HG02798 (cell line): Measurements from ENCODE around the gene HINT1.
A peak's percentile ranks its signal among the peaks of the same experiment; 100 is the strongest.
"Not testable (repeated sequence)": the region's sequence is repeated elsewhere in the genome, so short reads cannot be mapped to it uniquely, and the experiment has no call there.

ENCODE experiments used
- ATAC-seq: cut with Tn5 transposase; IDR thresholded peaks from one replicate; pipeline ENCODE4 v1.9.1; 2021; ENCODE audit warnings: mild to moderate bottlenecking; ENCODE audit not compliant: unreplicated experiment, poor library complexity

Gene HINT1

DNA sequence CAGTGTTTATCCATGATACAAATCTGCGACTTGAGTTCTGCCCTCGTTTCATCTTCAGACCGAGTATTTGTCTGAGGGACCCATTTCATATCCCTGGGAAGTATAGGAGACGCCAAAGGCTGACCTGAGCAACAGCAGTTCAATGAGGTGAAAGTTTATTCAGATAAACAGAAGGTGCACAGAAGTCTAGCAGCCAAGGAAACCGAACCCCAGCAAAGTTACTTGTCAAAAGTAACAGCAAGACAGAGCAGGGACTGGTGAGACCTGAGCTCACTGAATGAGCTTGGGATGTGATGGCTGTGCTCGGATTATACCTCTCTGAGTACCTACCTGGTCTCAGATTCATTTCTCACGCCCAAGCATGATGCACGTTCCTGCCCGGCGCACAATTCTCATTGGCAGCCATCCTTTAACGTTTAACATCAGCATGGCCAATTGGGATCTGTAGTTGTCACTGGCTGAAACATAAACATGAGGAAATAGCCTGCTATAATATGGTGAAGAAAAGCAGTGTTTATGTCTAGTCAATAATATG, 6.3 kb upstream of the HINT1 start:
- ATAC-seq: no peak

DNA sequence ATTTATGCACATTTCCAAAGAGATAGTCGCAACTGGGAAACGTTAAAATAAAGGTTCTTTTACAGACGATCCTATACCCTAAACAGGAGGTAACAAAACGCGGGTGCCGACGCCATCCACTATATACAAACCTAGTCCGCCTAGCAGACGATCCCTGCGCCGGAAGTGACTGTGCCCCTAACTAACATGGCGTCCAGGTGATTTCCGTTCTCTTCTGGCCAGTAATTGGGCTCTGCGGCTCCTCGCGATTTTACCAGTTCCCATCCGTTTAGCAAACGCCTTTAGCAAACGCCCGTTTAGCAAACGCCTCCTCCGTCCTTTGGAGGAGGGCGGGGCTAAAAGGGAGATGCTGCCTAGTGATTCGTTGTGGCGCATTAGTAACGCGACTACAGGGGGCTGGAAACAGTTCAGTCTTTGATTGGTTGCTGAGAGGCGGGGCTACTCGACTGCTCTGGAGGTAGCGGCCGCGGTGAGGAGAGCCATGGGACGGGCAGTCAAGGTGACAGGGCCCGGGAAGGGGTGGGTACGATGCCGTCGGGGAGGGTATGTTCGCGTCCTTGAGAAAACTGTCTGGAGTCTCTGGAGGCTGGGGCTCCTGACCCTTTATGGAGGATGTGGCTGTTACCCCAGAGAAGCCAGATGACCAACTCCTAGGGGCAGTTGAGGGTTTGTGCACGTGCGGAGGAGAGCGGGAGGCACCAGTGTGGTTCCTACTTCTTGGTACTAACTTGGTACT, 5.7 kb upstream of the HINT1 start, which contains the start of gene LYRM7:
Gene LYRM7, plus strand, starts transcription at position 405 of the 736 bp plus-strand sequence. Its CDS starts 77 bp downstream, at position 482.
- peak; percentile 98 for ATAC-seq

DNA sequence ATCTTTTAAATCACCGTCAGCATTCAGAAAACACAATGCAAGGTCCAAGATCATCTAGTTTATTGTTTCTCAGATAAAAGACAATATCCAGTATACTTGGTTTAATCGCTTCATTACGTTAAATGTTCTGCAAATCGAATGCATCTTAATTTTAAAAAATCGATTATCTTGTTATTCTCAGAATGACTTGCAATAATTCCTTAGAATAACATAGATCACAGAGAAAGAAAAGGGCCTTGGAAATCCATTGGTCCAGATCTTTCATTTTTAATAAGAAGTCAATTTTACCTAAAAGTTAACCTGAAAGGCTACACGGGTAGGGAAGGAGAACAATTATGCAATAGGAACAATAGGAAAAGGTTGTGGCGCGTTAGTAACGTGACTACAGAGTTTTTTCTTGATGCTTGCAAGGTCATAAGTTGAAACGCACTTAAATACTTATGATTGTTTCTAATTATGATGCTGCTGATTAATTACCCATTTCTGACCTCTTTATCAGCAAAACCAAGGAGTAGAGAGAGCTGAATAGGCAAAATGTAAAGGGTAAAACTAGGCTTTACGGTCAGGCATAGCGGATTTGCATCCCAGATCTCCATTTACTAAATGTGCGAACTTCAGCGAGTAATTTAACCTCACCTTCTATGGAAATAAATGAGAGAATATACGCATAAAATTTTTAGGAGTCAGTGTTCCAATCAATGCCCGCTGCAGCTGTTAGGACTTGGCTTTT, 4.9 kb upstream of the HINT1 start:
- ATAC-seq: no peak

DNA sequence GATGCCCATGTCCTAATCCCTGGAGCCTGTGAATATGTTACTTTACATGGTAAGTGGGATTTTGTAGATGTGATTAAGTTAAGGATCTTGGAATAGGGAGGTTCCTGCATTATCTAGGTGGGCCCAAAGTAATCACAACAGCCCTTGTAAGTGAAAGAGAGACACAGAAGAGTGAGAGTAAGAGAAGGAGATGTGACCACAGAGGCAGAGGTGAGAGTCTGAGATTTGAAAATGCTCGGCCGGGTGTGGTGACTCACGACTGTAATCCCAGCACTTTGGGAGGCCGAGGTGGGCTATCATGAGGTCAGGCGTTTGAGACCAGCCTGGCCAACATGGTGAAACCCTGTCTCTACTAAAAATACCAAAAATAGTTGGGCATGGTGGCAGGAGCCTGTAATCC, 2.6 kb upstream of the HINT1 start:
- no peak for ATAC-seq

DNA sequence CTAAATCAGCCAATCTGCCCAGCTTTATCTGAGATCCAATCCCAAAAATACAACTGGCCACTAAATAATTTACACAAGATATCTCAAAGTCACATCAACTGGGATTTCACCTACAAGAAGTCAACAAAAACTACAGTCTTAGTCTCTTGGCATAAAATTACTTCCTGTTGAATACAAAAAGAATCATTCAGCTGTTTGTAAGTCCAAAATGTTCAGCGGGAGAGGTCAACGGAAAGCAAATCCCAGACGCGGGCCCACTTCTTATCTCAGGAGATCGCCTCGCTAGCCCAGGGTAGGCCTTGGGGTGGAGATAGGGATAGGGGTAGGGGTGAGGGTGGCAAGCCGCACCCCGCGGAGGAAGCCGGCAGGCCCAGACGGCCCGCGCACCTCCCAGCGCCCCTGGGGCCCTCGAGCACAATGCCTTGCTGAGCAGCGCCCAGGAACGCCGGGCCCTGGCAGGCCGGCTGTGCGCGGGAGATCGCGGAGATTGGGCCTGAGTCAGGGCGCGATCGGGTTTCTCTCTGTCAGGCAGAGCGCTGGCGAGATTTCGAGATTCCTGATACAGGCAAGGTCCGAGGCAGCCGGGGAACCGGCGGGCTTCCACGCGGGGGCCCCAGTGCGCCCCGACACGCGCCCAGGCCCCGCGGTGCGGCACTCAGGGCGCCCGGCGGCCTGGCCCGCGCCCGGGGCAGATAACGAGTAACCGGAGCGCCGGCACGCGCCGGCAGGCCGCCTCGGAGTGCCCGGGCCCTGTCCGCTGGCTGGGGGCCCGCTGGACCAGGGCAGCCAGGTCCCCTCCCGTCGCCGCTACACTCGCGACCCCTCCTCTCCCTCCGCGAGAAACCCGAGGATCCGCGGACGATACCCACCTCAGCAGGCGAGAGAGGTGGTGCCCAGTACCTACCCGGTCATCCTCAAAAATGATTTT, 601 bp downstream of the HINT1 start:
- peak; percentile 77 for ATAC-seq

DNA sequence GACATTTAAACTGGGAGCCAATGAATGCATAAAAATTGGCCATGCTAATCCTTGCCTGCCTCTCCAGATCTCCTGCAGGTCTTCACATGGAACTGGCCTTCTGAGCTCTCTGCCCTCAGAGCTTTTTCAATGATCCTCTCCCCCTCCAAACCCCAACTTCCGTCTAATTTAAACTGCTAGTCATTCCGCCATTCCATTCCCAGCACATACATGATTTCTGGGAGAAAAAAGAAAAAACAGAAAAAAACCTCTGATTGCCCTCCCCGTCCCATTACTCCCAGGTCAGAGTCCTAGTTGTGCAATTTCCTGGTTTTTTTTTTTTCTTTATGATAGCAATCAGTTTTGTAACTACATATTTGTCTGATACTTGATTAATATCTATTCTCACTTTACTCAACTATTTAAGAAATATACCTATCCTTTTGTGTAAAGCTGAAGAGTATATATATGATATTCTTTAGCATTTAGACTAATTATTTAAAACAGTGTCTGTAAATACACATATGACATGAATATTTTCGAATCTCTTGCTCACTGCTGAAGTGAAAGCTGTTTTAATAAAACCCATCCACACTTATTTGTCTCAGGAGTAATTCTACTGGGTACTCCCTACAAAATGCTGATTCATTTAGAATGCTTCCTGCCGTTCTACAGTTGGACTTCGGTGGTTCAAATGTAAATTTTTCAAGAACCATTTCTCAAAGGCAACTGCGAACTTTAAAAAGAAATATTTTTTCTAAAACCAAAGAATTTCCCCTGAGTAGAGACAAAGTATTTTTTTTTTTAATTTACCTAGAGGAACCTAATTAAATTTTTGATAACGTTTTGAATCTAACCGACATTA, 1.6 kb downstream of the HINT1 start:
- no peak for ATAC-seq

DNA sequence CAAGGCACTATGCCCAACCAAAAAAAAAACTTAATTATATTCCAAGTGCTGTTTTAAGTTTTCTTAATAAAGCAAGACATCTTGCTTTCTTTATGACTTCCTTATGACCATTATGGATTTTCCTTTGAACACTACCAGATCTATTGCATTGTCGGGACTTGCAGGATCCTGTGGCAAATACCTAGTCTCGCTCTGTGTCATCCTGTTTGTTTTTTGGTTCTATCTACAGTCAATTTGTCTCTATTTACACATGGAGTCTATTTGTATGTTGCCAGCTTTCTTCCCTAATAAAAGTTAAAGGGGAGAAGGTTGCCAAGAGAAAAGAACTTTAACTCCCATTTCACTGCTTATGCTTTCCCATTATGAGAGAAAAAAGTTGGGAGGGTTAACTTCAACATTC, 4.9 kb downstream of the HINT1 start:
- no peak for ATAC-seq

DNA sequence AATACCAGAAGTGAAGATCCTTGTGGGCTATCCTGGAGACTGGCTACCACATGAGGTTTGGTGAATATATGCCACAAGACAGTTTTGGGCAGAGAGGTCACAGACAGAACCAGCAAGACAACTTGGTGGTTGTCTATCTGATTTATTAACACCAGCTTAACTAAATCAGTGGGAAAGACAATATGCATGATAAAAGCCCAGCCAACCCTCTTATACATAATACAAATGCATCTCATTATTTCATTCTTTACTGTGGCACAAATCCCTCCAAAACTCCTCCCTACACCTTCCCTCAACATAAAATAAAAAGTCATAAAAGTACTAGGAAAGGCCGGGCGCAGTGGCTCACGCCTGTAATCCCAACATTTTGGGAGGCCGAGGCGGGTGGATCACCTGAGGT, 8.1 kb downstream of the HINT1 start:
- no peak for ATAC-seq

DNA sequence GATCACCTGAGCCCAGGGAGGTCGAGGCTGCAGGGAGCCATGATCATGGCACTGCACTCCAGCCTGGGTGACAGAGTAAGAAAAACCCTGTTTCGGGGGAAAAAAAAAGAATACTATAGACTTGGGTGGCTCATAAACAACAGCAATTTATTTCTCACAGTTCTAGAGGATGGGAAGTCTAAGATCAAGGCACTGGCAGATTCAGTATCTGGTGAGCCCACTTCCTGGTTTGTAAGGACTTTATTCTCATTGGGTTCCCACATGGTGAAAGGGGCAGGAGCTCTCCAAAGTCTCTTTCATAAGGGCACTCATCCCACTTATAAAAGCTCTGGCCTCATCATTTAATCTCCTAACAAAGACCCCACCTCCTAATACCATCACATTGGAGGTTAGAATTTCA, 8.7 kb downstream of the HINT1 start:
- ATAC-seq: no peak

DNA sequence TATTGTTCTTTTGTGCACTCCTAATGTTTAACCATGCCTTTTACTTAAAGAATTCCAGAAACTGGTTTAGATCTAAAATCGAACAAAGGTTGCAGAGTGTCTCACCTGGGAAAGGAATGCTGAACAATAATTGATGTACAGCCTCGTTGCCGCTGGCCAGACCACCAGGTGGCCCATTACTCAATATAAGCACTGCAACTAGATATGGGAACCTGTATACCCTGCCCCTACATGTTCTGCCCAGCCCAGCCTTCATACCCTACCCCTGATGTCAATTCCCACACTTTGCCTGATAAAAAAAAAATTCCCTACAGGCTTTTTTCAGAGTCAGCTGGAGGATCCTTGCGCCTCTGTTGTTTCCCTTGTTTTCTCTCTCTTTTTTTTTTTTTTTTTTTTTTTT, 13.8 kb downstream of the HINT1 start:
- ATAC-seq: no peak

DNA sequence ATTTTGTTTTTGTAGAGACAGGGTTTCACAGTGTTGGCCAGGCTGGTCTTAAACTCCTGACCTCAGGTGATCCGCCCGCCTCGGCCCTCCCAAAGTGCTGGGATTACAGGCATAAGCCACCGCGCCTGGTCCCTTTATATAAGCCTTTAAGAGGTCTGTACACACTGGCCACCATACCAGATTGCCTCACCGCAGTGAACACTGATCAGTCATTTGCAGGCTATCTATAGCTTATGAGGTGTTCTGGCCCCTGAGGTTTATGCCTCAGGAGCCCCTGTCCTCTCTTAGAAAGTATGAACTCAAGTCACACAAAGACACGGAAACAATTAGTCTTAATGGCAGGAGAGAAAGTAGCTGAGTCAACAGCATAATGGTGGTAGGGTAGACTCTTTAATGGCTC, 14.6 kb downstream of the HINT1 start:
- ATAC-seq: no peak

DNA sequence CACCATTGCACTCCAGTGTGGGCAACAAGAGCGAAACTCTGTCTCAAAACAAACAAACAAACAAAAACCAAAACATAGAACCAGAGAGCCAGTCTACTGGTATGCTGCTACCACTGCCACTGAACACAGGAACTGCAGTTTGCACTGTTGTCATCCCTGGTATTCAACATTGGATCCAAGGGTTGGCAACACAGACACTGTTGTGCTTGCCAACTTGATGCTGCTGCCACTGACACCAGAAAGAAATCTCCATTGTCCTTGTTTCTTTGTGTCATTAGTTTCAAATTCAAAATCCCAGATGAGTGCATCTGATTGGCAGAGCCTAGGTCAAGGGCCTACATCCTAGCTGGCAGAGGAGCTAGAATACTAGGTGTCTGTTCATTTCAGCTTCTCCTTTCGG, 16.2 kb downstream of the HINT1 start:
- no peak for ATAC-seq

DNA sequence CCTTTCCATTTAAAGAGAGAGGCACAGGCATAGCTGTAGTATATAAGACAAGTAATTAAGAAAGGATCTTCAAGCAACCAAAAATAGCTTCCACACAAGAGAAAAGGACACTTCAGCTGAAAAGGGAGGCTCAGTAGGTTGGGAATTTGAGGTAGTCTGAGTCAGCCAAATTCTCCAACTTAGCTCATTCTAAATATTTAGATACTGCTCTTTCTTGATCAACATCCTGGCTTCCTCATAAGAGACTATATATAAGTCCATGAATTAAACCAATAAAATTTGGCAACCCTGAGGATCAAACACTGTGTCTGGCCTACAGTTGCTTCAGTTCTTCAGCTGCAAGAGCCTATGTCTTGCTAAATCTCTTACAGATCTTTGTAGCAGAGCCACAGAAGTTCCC, 17.8 kb downstream of the HINT1 start:
- no peak for ATAC-seq

DNA sequence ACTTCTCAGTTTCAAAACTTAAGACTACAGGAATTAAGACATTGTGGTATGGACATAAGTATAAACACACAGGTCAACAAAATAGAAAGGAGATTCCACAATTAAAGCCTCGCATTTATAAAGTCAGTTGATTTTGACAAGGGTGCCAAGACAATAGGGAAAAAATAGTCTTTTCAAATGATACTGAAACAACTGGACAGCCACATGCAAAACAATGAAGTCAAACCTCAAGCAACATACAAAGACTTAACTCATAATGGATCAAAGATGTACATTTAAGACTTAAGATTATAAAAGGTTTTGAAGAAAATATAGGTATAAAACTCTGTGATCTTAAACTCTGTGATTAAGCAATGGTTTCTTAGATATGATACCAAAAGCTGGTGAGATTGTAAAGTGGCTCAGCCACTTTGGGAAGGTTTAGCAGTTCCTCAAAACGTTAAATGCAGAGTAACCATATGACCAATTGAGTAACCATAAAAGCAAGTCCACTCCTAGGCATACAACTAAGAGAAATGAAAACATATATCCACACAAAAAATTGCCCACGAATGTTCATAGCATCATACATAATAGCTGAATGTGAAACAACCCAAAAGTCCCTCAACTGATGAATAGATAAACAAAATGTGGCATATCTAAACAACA, 22.0 kb downstream of the HINT1 start:
- peak; percentile 48 for ATAC-seq

DNA sequence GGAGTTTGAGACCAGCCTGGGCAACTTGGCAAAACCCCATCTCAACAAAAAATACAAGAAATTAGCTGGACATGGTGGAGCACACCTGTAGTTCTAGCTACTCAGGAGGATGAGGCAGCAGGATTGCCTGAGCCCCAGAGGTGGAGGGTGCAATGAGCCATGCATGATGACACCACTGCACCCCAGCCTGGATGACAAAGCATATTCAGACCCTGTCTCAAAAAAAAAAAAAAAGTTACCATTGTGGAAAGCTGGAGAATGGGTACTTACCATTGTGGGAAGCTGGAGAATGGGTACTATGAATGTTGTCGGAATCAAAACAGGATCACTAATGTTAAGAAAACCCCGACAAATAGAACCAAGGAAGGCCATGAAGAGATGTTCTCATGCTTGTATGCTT, 25.7 kb downstream of the HINT1 start:
- no peak for ATAC-seq

DNA sequence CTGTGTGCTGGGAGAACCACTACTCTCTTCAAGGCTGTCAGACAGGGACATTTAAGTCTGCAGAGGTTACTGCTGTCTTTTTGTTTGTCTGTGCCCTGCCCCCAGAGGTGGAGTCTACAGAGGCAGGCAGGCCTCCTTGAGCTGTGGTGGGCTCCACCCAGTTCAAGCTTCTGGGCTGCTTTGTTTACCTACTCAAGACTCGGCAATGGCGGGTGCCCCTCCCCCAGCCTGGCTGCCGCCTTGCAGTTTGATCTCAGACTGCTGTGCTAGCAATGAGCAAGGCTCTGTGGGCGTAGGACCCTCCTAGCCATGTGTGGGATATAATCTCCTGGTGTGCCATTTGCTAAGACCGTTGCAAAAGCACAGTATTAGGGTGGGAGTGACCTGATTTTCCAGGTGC, 26.6 kb downstream of the HINT1 start:
- not testable (repeated sequence) for ATAC-seq

DNA sequence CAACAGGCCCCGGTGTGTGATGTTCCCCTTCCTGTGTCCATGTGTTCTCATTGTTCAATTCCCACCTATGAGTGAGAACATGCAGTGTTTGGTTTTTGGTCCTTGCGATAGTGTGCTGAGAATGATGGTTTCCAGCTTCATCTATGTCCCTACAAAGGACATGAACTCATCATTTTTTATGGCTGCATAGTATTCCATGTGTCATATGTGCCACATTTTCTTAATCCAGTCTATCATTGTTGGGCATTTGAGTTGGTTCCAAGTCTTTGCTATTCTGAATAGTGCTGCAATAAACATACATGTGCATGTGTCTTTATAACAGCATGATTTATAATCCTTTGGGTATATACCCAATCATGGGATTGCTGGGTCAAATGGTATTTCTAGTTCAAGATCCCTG, 32.0 kb downstream of the HINT1 start:
- not testable (repeated sequence) for ATAC-seq

DNA sequence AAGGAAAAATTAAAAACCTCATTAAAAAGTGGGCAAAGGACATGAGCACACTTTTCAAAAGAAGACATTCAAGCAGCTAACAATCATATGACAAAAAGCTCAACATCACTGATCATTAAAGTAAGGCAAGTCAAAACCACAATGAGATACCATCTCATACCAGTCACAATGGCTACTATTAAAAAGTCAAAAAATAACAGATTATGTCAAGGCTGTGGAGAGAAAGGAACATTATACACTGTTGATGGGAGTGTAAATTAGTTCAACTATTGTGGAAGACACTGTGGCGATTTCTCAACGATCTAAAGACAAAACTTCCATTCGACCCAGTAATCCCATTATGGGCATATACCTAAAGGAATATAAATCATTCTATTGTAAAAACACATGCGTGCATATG, 35.8 kb downstream of the HINT1 start:
- ATAC-seq: no peak

DNA sequence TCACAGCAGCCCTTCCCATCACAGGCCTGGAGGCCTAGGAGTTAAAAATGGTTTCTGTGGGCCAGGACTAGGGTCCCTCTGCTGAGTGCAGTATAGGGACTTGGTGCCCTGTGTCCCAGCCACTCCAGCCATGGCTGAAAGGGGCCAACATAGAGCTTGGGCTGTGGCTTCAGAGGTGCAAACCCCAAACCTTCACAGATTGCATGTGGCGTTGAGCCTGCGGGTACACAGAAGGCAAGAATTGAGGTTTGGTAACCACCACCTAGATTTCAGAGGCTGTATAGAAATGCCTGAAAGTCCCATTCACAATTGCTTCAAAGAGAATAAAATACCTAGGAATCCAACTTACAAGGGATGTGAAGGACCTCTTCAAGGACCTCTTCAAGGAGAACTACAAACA, 37.8 kb downstream of the HINT1 start:
- not testable (repeated sequence) for ATAC-seq
